Cerebellar nuclear complex (tissue), 1 donor: Measurements from ENCODE around the gene TANGO6.
"Not testable (repeated sequence)": the region's sequence is repeated elsewhere in the genome, so short reads cannot be mapped to it uniquely, and the experiment has no call there.

Source experiments
- DNase-seq, 2 experiments: peaks; one replicate each; lab custom pipeline; 2025; lab: John Stamatoyannopoulos, UW

Gene TANGO6

DNA sequence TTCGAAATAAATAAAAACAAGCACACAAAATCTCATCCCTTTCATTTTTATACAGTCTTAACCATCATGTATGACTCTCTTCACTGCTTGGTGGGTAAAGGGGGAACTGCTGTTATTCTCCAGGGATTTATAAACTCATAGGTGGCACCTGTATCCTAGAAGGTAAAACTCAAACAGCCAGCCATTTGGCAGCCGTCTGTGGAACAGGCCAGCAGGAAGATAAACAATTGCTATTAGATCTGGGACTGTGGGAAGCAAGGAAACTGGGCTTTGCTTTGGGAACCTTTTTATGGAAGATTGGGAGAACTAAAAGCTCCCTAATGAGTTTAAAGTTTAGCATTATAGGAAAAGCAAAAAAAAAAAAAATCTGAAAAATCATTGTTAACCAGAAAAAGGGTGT lies 126.0 kb downstream of the TANGO6 start:
- DNase-seq = no peak

DNA sequence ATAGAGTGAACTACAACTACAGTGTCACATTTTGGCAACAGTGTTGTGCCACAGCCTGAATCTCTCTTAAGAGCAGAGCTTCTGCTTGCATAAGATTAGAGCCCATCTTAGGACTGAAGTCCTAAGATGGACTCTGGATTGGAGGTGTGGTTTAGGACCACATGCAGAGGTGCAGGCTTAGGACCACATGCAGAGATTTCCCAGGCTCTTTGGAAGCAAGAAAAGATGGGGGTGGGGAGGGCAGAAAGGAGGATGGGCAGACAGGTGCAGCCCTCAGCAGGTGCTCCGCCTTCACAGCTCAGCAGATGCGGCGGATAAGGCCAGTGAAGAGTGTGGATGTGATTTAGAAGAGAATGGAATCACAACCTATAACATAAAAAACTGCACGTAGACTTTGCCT lies 128.7 kb downstream of the TANGO6 start:
- peak in 1 of 2 experiments; percentile 1 for DNase-seq

DNA sequence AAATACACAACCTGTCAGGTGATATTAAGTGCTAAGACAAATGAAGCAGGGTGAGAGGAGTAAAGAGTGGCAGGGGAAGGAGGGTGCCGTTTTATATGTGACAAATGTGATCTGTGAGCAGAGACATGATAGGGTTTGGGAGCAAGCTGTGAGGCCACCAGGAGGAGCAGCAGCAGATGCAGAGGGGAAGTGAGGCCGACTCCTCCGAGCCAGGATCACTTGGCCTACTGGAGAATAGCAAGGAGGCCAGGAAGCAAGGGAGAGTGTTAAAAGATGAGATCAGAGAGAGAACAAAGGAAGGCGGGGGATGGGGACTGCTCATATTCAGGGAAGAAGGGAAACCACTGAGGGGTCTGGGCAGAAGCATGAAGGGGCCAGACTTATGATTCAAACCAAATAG lies 129.4 kb downstream of the TANGO6 start:
- DNase-seq = peak in 1 of 2 experiments; percentile 13

DNA sequence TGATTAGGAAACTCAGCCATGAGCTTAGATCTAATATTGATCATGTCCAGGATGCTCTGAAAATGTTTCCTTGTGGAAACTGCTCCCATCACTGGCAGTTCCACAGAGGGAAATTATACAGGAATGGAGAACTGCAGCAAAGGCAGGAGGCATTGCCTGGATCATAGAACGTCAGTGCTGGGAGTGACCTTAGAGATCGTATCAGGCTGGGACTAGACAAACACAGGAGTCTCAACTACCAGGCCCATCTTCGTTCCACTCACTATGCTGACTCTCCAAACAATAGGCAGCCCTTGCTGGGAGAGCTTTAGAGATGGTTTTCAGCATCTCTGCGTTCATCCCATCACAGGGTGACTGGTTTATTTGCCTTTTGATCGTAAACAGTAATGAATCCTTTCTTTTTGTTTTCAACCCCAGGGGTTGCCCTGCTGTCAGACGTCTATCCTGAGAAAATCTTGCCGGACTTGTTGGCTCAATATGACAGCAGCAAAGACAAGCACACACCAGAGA lies 130.3 kb downstream of the TANGO6 start:
- DNase-seq = no peak

DNA sequence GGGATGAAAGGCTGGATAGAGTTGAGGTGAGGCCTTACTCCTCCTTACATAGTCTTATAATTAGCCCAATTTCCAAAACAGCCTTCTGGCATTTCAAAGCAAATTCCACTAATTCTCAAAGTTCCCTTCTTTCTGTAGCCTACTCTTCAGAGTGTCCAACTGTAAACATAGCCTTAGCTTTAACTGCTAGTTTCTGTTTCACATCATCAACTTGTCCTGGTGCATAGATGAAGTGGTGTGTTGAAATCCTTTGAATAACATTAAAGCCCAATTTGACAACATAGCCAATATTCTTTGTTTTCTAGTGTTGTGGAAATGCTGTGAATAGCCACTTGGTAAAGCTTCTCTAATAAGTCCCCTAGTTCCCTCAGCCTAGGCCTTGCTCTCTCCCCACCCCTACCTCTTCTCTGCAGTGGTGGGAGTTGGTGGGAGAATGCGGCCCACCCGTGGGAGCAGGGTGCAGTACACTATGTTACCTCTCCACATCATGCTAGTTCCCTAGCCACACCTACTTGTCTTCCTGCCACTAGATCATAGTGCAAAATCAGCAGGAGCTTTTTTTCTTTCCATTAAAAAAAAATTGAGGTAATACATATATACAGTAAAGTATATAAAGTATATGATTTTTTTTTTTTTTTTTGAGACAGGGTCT lies 135.1 kb downstream of the TANGO6 start:
- no peak for DNase-seq

DNA sequence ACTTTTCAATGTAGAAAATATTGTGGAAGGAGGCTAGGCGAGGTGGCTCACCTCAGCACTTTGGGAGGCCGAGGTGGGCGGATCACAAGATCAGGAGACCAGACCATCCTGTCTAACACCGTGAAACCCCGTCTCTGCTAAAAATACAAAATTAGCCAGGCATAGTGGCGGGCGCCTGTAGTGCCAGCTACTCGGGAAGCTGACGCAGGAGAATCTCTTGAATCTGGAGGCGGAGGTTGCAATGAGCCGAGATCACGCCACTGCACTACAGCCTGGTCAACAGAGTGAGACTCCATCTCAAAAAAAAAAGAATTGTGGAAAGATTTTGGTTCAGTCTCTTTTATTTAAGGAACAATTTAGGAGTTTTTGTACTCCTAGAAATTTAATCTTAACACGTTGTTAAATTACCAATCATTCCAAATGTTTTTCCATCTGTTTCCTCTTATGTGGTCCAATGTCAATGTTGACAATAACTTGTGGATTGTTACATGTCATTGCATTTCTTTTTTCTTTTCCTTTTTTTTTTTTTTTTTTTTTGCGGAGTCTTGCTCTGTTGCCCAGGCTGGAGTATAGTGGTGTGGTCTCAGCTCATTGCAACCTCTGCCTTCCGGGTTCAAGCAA lies 137.5 kb downstream of the TANGO6 start:
- DNase-seq = no peak

DNA sequence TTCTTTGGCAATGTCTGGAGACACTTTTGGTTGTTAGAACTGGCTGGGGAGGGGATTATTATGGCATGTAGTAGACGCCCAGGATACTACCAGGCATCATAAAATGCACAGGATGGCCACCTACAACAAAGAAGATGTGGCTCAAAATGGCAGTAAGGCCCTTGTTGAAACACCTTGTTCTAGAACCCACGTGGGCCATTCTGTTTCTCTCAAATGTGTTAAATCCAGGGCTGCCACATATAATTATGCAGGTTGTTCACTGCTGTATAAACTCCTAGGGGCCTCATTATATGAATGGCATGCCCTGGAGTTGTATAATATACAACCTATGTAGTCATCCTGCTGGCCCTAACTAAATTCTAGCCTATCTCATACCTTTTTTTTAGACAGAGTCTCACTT lies 138.6 kb downstream of the TANGO6 start:
- no peak for DNase-seq

DNA sequence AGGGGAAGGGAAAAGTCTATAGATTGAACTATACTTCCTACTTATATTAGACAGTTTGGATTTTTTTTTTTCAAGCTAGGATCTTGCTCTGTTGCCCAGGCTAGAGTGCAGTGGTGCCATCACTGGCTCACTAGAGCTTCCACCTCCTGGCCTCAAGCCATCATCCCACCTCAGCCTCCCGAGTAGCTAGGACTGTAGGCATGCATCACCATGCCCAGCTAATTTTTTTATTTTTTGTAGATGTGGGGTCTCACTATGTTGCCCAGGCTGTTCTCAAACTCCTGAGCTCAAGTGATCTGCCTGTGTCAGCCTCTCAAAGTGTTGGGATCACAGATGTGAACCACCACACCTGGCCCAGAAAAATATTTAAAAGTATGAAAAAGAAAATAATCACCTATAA lies 141.1 kb downstream of the TANGO6 start:
- no peak for DNase-seq

DNA sequence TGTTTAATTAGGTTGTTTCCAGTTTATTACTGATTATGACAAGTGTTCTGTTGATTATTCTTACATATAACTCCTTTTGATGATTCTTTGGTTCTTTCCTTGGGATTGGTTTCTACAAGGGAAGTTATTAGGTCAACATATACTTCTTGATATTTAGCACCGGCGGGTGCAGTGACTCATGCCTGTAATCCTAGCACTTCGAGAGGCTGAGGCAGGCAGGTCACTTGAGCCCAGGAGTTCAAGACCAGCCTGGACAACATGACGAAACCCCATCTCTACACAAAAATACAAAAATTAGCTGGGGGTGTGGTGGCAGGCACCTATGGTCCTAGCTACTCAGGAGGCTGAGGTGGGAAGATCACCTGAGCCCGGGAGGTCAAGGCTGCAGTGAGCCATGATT lies 141.9 kb downstream of the TANGO6 start:
- no peak for DNase-seq

DNA sequence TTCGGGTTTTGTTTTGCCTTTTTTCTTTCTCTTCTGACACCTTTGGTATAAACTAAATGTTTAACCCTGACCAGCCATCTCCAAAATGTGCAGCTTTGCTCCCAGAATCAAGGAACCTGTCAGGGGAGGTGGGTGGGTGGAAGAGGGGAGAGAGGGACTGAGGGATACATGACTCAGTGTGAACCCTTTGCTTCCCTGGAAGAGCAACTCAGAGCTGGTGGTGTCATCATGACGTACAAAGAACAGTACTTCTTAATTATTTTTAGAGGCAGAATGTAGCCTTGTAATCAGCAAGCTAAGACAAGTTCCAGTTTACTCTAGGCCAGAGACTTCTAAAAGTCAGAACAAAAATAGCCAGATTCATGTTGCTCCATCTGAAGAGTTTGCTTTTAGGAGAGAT lies 142.5 kb downstream of the TANGO6 start:
- DNase-seq = no peak

DNA sequence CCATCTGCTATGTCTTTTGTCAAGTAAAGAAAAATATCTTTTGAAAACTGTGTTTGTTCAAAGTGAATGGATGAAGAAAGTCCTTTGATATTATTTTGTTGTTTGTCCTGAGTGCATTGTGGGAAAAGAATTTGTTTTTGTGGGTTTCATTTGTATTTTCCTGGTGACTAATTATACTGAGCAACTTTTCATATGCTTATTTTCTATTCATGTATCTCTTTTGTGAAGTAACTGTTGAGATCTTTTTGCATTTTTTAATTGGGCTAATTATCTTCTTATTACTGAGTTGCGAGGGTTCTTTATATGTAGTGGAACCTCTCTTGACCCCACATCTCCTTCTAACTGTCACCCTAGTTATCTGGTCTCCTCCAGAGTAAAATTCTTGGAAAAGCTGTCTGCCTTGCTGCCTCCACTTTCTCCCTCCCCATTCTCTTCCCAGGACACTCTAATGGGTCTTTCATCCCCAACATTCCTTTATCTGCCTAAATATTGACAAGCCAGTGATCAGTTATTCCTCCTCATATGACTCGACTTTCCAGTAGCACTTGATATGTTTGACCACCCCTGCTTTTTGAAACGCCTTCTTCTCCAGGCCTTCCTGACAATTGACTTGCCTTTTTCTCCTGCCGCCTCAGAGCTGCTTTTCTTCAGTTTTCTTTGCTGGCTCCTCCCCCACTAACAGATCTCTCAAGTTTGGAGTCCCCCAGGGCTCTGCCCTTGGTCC lies 144.6 kb downstream of the TANGO6 start:
- no peak for DNase-seq

DNA sequence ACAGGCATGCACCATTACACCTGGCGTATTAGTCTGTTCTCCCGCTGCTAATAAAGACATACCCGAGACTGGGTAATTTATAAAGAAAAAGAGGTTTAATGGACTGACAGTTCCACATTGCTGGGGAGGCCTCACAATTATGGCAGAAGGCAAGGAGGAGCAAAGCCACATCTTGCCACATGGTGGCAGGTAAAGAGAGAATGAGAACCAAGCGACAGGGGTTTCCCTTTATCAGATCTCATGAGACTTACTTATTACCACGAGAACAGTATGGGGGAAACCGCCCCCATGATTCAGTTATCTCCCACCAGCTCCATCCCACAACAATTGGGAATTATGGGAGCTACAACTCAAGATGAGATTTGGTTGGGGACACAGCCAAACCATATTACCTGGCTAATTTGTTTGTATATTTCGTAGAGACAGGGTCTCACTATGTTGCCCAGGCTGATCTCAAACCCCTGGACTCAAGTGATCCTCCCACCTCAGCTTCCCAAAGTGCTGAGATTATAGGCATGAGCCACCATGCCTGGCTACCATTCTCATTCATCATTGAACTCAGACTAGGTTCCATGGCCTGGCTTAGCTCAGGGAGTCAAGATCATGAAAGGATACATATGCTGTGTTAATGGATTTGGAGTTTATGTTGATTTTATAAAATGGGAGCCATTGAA lies 147.0 kb downstream of the TANGO6 start:
- DNase-seq = not testable (repeated sequence)

DNA sequence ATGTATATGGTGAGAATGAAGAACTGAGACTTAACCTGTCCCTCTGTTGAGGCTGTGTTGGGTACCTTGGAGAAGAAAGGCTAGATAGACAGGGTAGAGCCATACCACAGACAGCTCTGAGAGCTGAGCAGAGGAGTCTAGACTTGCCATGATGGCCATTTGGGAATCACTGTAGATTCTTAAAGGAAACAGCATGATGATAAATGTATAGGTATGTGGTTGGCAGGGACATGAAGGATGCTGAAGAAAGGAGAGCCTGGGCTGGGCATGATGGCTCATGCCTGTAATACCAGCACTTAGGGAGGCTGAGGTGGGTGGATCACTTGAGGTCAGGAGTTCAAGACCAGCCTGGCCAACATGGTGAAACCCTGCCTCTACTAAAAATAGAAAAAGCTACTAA lies 147.7 kb downstream of the TANGO6 start:
- DNase-seq = no peak

DNA sequence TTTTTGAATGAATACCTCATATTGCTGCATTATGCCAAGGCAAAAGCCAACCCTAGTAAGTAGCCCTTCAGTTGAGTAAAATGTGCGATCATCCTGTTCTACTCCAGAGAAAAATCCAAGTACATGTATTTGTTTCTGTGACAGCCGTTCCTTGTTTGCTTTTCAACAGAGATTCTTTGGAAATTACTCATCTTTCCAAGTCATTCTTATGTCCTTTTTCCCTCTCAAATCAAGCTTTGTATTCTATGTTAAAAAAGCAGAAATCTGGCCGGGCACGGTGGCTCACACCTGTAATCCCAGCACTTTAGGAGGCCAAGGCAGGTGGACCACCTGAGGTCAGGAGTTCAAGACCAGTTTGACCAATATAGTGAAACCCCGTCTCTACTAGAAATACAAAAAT lies 149.2 kb downstream of the TANGO6 start:
- no peak for DNase-seq

DNA sequence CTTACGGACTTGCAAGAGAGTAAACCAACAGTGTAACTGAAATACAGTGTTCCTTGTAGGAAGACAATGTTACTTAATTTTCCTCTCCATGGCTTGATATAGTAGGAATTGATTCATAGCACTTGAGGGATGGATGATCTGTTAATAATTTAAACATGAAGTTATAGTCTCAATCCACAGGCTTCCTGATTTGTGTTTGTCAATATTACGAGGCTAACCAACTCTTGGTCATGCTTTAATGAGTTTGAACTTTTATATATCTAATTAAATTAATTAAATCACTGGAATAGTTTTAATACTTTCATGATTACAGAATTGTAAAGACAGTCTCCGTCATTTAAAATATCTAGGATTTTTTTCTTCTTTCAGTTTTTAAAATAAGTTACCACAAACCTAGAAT lies 150.1 kb downstream of the TANGO6 start:
- DNase-seq = no peak

DNA sequence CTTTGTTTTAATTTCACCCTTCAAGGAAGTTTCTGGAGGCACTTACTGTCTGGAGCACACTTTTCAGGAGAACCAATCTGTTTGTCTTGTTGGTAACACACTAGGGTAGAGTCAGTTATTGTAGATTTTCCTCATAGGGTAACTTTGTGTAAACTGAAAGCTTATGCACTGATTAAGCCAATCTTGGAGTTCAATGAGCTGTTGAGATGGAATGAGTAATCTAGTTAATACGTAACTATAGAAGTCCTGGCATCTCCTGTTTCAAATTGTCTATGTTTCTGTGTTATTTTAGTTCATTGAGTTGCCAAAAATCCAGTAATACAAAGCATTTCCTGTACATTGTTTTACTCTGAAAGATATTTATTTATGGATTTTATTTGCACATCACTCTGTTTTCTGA lies 150.6 kb downstream of the TANGO6 start:
- DNase-seq = no peak

DNA sequence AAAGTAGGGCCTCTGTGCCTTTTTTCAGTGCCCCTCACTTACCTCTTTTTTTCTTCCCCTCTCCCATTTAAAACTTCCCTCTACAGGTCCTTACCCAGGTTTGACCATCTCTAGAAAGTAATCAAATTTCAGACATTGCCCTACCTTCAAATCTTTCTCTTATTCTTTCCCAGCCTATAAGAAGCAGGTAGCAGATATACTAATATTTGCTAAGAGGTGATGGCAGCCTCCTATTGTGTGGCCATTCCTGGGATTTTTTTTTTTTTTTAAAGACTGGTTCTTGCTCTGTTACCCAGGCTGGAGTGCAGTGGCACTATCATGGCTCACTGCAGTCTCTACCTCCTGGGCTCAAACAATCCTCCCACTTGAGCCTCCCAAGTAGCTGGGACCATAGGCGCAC lies 151.0 kb downstream of the TANGO6 start:
- DNase-seq = no peak

DNA sequence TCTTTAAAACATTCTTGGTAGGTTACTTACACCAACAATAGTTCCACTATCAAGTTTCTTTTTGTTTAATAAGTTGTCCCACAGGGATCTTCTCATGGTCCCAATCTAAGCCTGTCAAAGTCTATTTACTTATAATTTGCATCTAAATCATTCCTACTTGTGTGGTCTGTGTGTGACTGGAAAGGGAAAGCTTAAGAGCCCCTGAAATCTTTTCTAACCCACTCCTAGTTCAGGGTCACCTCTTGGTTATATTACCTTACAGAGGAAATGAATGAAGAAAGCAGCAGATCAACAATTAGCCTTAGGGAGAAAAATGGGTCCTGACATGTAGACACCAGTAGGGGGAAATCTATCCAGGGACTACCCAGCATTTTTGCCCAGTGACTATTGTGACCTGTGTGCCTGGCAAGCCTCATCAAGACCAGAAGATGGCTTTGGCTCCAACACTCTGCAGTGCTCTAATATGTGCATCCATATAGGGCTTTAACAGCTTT lies 151.7 kb downstream of the TANGO6 start:
- no peak for DNase-seq

DNA sequence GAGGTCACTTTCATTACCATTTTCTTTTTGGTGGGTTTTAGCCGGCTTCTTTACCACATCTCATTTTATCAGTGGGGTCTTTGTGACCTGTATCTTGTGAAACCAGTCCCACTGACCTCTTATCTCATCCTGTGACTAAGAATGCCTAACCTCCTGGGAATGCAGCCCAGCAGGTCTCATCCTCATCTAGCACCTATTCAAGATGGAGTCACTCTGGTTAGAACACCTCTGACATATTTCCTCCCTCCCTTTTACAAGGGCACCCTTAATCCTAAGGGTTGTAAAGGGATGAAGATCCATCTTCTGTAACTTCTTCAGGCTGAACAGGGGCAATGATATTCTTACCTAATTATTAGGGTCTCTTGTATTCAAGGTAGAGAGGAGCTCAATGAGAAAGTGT lies 154.2 kb downstream of the TANGO6 start:
- DNase-seq = no peak

DNA sequence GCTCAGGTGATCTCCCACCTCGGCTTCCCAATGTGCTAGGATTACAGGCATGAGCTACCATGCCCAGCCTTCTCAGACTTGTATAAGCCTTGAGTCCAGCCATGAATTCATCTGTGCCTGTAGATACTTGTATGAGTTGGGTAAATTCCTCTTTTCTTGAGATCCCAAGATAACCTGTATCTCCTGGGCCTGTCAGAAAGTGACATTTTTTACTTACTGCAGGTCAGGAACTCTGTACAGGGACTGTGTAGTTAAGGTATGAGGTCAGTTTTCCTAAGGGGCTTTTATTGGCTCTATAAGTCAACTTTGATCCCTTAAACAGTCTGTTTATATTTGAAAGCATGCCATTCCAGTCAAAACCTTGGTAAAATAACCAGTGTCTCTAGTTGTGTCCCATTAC lies 155.8 kb downstream of the TANGO6 start:
- DNase-seq = no peak

DNA sequence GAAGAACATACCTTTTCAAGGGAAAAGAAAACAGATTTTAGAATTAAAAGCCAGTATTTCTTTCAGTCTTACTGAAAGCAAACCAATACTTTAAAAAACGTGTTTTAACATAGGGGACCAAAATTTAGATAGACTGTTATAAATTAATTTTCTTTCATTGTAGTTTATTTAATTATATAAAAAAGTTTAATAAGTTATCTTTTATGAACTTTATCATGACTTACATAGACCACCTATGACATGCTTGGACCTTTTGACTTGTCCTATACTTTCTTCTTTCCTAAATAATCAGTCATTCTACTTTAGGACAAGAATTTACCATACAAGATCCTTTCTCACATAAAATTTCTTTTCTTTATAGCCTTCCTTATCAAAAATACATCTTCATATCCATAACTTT lies 160.2 kb downstream of the TANGO6 start:
- no peak for DNase-seq

DNA sequence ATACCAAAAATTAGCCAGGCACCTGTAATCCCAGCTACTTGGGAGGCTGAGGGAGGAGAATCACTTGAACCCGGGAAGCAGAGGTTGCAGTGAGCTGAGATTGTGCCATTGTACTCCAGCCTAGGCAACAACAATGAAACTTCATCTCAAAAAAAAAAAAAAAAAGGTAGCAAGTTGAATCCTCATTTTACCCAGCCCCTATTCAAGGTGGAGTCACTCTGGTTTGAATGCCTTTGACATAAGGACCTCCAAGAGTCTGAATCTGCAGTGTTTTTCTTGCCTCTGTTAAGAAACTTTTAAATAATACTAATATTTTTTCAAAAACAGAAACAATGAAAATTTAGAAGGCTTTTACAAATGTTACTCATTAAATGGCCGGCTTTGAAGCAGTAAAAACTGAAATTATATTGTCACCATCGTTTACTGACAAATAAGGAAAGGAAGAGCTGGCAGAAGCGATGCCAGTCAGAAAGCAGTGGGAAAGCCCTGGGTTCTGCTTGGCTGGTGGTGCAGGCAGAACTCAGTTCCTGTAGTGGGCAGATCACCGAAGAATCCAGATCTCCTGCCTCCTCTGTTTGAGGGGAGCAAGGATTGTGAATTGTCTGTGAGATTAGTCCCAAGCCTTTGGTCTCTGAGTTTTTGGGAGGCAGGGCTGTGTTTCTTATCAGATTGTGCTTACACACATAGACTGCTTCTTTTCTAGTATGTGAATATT lies 162.5 kb downstream of the TANGO6 start:
- no peak for DNase-seq
